Keratinocyte (primary cell): ENCODE results near the gene CCDC116.

Experiments used
- CTCF ChIP-seq, 3 experiments: IDR thresholded peaks in 1 of 3; conservative IDR thresholded peaks in 1 of 3; optimal IDR thresholded peaks in 1 of 3; 2 replicates in 2 of 3; 3 replicates in 1 of 3; pipeline versions ENCODE3 to v1.5.1; 2011; ENCODE audit warnings: low read length in 3 of 3, mild to moderate bottlenecking in 3 of 3, moderate library complexity in 2 of 3, control low read depth in 1 of 3, inconsistent platforms in 1 of 3; ENCODE audit not compliant: insufficient read depth in 2 of 3; ENCODE audit errors: extremely low read depth in 1 of 3
- EZH2 ChIP-seq: IDR thresholded peaks from one replicate; pipeline ENCODE4 v1.6.1; 2012; ENCODE audit warnings: inconsistent platforms, mild to moderate bottlenecking, low read length, moderate library complexity

GRCh38 chr22:21632237-21632895, at the start of gene CCDC116:
- TF ChIP-seq CTCF (optimal IDR thresholded peaks at IDR 0.05 in 1 of 3, IDR thresholded peaks at IDR 0.05 in 1 of 3, conservative IDR thresholded peaks at IDR 0.05 in 1 of 3; ENCODE audit: extremely low read depth in 1 of 3, insufficient read depth in 2 of 3, low read length in 3 of 3) (no peak), EZH2 (no peak)
